SU-DHL-6 (cell line): Measurements from ENCODE around the gene MAP1B.

Source experiments
- H2AFZ ChIP-seq: fragments of 200-600 bp; sonication (generic); 2 replicates; pipeline ENCODE4 v1.6.1; 2014; ENCODE audit warnings: low read depth, mild to moderate bottlenecking, moderate library complexity, mixed read lengths, antibody characterized with exemption, low read length; ENCODE audit not compliant: severe bottlenecking
- H3F3A ChIP-seq: fragments of 200-600 bp; shearing (Covaris generic); 2 replicates; pipeline ENCODE4 v1.6.0; 2016; ENCODE audit warnings: antibody characterized with exemption, mild to moderate bottlenecking; ENCODE audit not compliant: insufficient read depth
- H3K27ac ChIP-seq: fragments of 200-600 bp; sonication (generic); 2 replicates; pipeline ENCODE4 v1.5.1; 2016; ENCODE audit warnings: low read depth, mild to moderate bottlenecking, low read length, moderate library complexity, mixed read lengths
- H3K27me3 ChIP-seq: fragments of 200-600 bp; sonication (generic), shearing (Covaris generic); 2 replicates; pipeline ENCODE4 v1.6.0; 2014; ENCODE audit warnings: mild to moderate bottlenecking, low read length
- H3K36me3 ChIP-seq: fragments of 200-600 bp; sonication (generic); 2 replicates; pipeline ENCODE4 v1.6.1; 2014; ENCODE audit warnings: mild to moderate bottlenecking, low read length, mixed read lengths
- H3K4me2 ChIP-seq: fragments of 300-600, 200-600 bp; shearing (Covaris generic), sonication (generic); 2 replicates; pipeline ENCODE4 v1.6.0; 2014; ENCODE audit warnings: low read length, low read depth, mild to moderate bottlenecking; ENCODE audit not compliant: poor library complexity, severe bottlenecking
- H3K4me3 ChIP-seq: fragments of 200-600 bp; sonication (generic); 2 replicates; pipeline ENCODE4 v1.5.1; 2014; ENCODE audit warnings: antibody characterized with exemption, low read length, mild to moderate bottlenecking, mixed read lengths; ENCODE audit not compliant: insufficient read depth, poor library complexity, severe bottlenecking
- H3K79me2 ChIP-seq: fragments of 200-600 bp; sonication (generic); 2 replicates; pipeline ENCODE4 v1.6.1; 2014; ENCODE audit warnings: mild to moderate bottlenecking, low read length, moderate library complexity; ENCODE audit not compliant: insufficient read depth
- H3K9ac ChIP-seq: fragments of 200-600 bp; sonication (generic); 2 replicates; pipeline ENCODE4 v1.7.0; 2014; ENCODE audit warnings: mild to moderate bottlenecking, low read length
- H3K9me2 ChIP-seq: fragments of 200-600 bp; sonication (generic); replicated peaks from 2 replicates; pipeline ENCODE4 v1.6.1; 2014; ENCODE audit warnings: low read length; ENCODE audit not compliant: insufficient read depth
- H3K9me3 ChIP-seq: fragments of 200-600 bp; sonication (generic); 2 replicates; pipeline ENCODE4 v1.6.1; 2014; ENCODE audit warnings: low read length, mixed read lengths; ENCODE audit not compliant: insufficient read depth
- H4K20me1 ChIP-seq: fragments of 200-600 bp; sonication (generic); 2 replicates; pipeline ENCODE4 v1.6.1; 2014; ENCODE audit warnings: low read depth, mild to moderate bottlenecking, antibody characterized with exemption, low read length, moderate library complexity, mixed read lengths
- CTCF ChIP-seq: fragments of 200-600 bp; sonication (generic); IDR thresholded peaks from one replicate; pipeline ENCODE4 v1.5.1; 2017; ENCODE audit warnings: antibody characterized with exemption, mild to moderate bottlenecking, low read length, moderate library complexity; ENCODE audit not compliant: insufficient read depth, poor library complexity, severe bottlenecking
- EZH2phosphoT487 ChIP-seq: fragments of 200-600 bp; sonication (generic), shearing (Covaris generic); conservative IDR thresholded peaks from 2 replicates; pipeline ENCODE4 v1.6.1; 2018; ENCODE audit warnings: mild to moderate bottlenecking, antibody characterized with exemption, low read length, moderate library complexity, mixed read lengths

The MAP1B gene

DNA sequence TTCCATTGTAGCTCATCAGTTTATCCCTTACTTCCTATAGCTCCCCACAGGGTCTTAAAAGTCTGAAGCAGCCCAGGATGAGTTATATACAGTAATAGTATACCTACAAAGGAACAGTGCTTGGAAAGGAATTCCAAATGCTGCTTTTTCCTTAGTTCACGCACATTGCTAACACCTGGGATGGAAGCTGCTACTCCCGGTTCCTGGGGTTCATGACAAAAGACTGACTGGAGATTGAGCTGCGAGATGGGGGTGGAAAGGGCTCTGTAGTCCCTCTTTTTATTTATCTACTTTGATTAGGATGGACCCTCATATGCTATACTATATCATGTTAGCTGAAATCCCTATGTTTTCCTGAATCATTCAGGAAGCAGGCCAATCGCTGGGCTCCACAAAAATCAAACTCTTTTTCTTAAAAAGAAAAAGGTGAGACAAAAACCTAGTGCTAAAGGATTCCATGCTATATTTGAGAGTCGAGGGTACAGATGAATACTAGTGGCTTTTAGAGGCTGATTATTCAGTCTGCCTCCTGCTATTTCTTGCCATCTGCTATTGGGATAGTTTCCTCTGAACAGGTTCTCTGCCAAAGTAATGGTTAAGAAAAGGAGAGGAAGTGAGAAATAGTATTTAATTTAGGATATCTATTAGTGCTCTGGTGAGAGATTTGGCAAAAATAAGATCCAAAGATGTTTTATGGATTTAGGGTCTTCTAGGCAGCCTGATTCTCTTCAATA, 131.6 kb downstream of the MAP1B start:
- Histone ChIP-seq H3K79me2 (peaks cover 38% of the 10 kb centered on the region), H3K9me3 (no peaks in the 10 kb centered on the region), H3F3A (no peaks in the 10 kb centered on the region), H3K9ac (no peak overlapping the region), H3K36me3 (peaks cover 35% of the 10 kb centered on the region), H3K4me2 (no peak overlapping the region), H3K4me3 (no peak overlapping the region), H2AFZ (no peak overlapping the region), H4K20me1 (no peaks in the 10 kb centered on the region), H3K27me3 (no peaks in the 10 kb centered on the region), H3K27ac (no peak overlapping the region), H3K9me2 (no peaks in the 10 kb centered on the region)
- no peak for TF ChIP-seq EZH2phosphoT487
- no peak for TF ChIP-seq CTCF

- H3K27me3 ChIP-seq = no peaks in the 10 kb centered on the region
- H2AFZ ChIP-seq = no peak overlapping the region
- no peaks in the 10 kb centered on the region for H4K20me1 ChIP-seq
- peaks cover 46% of the 10 kb centered on the region for H3K79me2 ChIP-seq
- H3K27ac ChIP-seq = no peak overlapping the region
- TF ChIP-seq EZH2phosphoT487 = no peak
- no peak for TF ChIP-seq CTCF
- H3F3A ChIP-seq = 0 out of 2 replicates have a peak, but pooled peaks cover 4% of the 10 kb centered on the region
- no peak overlapping the region for H3K4me2 ChIP-seq
- no peaks in the 10 kb centered on the region for H3K9me3 ChIP-seq
- no peak overlapping the region for H3K9ac ChIP-seq
- no peaks in the 10 kb centered on the region for H3K9me2 ChIP-seq
- peaks cover 15% of the 10 kb centered on the region; the same call in 1 of the 2 replicates for H3K36me3 ChIP-seq
- H3K4me3 ChIP-seq = no peak overlapping the region
Measured at GRCh38 chr5:72241346-72242003, 134.2 kb downstream of the MAP1B start.

DNA sequence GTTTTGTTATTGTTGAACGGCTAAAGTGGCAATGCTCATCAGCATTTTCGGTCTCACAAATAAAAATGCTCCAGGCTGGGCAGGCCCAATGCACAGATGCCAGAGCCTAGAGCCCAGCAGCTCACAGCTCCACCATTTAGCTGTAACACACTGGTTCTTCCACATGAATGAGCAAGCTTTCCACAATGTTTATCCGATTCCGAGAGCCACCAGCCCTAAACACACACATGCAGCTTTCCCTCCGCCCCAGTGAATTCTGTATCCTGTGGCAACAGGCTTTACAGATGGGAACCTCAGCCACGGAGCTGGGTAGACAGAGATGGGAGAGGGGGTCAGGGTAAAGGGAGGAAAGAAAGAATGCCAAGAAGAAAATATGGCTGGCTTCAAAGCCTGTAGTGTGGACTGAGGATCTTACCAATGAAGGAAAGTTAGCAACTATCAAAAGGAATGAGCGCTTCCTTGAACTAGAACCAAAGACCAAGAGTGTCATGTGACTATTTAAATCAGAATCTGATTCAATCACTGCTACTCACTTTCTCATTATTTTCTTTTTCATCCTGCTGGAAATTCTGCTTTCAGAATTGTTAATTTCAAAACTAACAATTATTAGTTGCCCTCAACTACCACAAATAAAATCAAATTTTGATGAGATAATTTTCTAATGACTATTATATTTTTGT, 135.7 kb downstream of the MAP1B start:
- no peak overlapping the region for H3K4me2 ChIP-seq

More for the DNA sequence above, 135.7 kb downstream of the MAP1B start:
- H3K4me3 ChIP-seq = no peak overlapping the region
- no peaks in the 10 kb centered on the region for H3K9me3 ChIP-seq
- no peaks in the 10 kb centered on the region for H3K27me3 ChIP-seq
- H3K9ac ChIP-seq = no peak overlapping the region
- H3K27ac ChIP-seq = no peak overlapping the region
- H3F3A ChIP-seq = 0 out of 2 replicates have a peak, but pooled peaks cover 4% of the 10 kb centered on the region
- no peaks in the 10 kb centered on the region for H3K9me2 ChIP-seq
- peaks cover 58% of the 10 kb centered on the region for H3K79me2 ChIP-seq
- no peaks in the 10 kb centered on the region for H4K20me1 ChIP-seq
- no peak for TF ChIP-seq EZH2phosphoT487
- H2AFZ ChIP-seq = no peak overlapping the region
- peaks cover 6% of the 10 kb centered on the region; the same call in 1 of the 2 replicates for H3K36me3 ChIP-seq
